Measurements from ENCODE around the gene LHFPL5. TPM values are rescaled to one million over a fixed set of nuclear protein-coding genes. Genes with fewer than 3 reads are reported as not detected.
A peak's percentile ranks its signal among the peaks of the same experiment; 100 is the strongest.

LHFPL5 gene
- total and polyA plus RNA-seq, 2 experiments from 2014 or later, result not detected

DNA sequence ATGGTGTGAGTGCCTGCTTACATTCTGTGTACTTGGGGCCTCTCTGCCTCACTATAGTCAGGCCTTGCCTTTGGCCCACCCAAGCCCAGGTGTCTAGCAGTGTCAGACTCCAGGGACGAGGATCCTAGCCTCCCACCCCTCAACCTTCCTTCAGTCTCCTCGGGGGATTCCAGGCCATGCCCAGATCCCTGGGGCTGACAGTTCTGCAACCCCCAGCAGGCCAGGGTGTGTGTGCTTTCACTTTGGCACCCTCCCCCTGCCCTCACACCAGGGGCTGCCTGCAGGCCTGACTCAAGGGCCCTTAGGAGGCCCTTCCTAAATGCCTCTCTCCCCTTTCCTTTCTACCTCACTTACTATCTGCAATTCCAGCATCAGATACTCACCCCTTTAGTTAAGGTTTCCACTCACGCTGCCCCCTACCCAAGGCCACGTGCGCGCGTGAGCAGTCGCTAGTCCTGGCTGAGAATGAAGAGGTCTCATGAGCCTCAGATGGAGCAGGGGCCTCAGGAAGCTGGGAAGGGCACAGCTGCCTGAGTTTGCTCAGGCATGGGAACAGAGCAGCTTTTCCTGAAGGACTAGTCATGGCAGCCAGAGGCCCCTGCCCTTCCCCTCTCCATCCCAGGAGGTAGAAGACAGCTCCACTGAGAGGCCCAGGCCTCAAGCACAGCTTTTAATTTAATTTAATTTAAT, 7.2 kb upstream of the LHFPL5 start:
- DNase-seq (ENCODE audit: low spot score), result peak; percentile 52

GRCh38 chr6:35798706-35799105, 6.4 kb upstream of the LHFPL5 start:
- Histone ChIP-seq H3K4me3 (no peak overlapping the region), H3K4me1 (ENCODE audit: insufficient read depth) (peaks cover 14% of the 10 kb centered on the region), H3K4me2 (0 out of 2 replicates have a peak overlapping the region, but pooled peaks have one; percentile 17), H3K27me3 (ENCODE audit: insufficient read depth) (no peaks in the 10 kb centered on the region), H2AFZ (peak overlapping the region; percentile 99), H3K79me2 (replicated peaks; ENCODE audit: insufficient read depth) (no peaks in the 10 kb centered on the region), H3K36me3 (ENCODE audit: insufficient read depth) (no peaks in the 10 kb centered on the region), H3K9me2 (ENCODE audit: insufficient read depth) (peaks cover 6% of the 10 kb centered on the region; the same call in 1 of the 2 replicates), H3F3A (replicated peaks; ENCODE audit: low read depth) (0 out of 2 replicates have a peak, but pooled peaks cover 6% of the 10 kb centered on the region), H3K27ac (ENCODE audit: low read depth) (no peak overlapping the region), H4K20me1 (replicated peaks; ENCODE audit: insufficient read depth) (no peaks in the 10 kb centered on the region)
- Mint-ChIP-seq H3K4me3 (no peak overlapping the region; the same call in 2 of the 3 replicates), H3K27me3 (ENCODE audit: insufficient read depth, low read depth, poor library complexity) (peaks cover 15% of the 10 kb centered on the region), H3K9me3 (no peaks in the 10 kb centered on the region), H3K27ac (no peak overlapping the region), H3K36me3 (ENCODE audit: low read depth) (no peaks in the 10 kb centered on the region), H3K4me1 (peaks cover 22% of the 10 kb centered on the region)
- ATAC-seq (peak; percentile 16; the same call in 2 of the 3 replicates), DNase-seq (ENCODE audit: low spot score) (peak; percentile 37)
- TF ChIP-seq EZH2 (IDR thresholded peaks at IDR 0.05; ENCODE audit: low read depth, unreplicated experiment) (no peak), POLR2AphosphoS5 (IDR thresholded peaks at IDR 0.05; ENCODE audit: low read depth) (no peak), NANOG (IDR thresholded peaks at IDR 0.05; ENCODE audit: borderline replicate concordance) (no peak), ZNF462 (CRISPR knock-in tag; IDR thresholded peaks at IDR 0.05) (no peak), ZNF114 (CRISPR knock-in tag; IDR thresholded peaks at IDR 0.05) (no peak), JUNB (IDR thresholded peaks at IDR 0.05; ENCODE audit: unreplicated experiment) (no peak)
- TF ChIP-seq, protein P1, sequence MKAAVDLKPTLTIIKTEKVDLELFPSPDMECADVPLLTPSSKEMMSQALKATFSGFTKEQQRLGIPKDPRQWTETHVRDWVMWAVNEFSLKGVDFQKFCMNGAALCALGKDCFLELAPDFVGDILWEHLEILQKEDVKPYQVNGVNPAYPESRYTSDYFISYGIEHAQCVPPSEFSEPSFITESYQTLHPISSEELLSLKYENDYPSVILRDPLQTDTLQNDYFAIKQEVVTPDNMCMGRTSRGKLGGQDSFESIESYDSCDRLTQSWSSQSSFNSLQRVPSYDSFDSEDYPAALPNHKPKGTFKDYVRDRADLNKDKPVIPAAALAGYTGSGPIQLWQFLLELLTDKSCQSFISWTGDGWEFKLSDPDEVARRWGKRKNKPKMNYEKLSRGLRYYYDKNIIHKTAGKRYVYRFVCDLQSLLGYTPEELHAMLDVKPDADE (IDR thresholded peaks at IDR 0.05), result no peak

More for the DNA sequence above, 7.2 kb upstream of the LHFPL5 start:
- H3K4me1 Mint-ChIP-seq, result peaks cover 22% of the 10 kb centered on the region
- no peaks in the 10 kb centered on the region for H3K36me3 ChIP-seq (ENCODE audit: insufficient read depth)
- H3K9me3 Mint-ChIP-seq, result no peaks in the 10 kb centered on the region
- H3K4me2 ChIP-seq, result no peak overlapping the region
- H3K27ac ChIP-seq (ENCODE audit: low read depth), result no peak overlapping the region
- peaks cover 7% of the 10 kb centered on the region; the same call in 1 of the 2 replicates for H3K9me2 ChIP-seq (ENCODE audit: insufficient read depth)
- ATAC-seq, result peak; percentile 77
- no peaks in the 10 kb centered on the region for H3K36me3 Mint-ChIP-seq (ENCODE audit: low read depth)
- no peak overlapping the region for H3K27ac Mint-ChIP-seq
- H3K79me2 ChIP-seq (replicated peaks; ENCODE audit: insufficient read depth), result no peaks in the 10 kb centered on the region
- H3K4me3 ChIP-seq, result no peak overlapping the region
- no peaks in the 10 kb centered on the region for H4K20me1 ChIP-seq (replicated peaks; ENCODE audit: insufficient read depth)
- peaks cover 15% of the 10 kb centered on the region for H3K27me3 Mint-ChIP-seq (ENCODE audit: insufficient read depth, low read depth, poor library complexity)
- TF ChIP-seq EZH2phosphoT487 (IDR thresholded peaks at IDR 0.05; ENCODE audit: unreplicated experiment), result no peak
- TF ChIP-seq EZH2 (IDR thresholded peaks at IDR 0.05; ENCODE audit: low read depth, unreplicated experiment), result no peak
- TF ChIP-seq ZNF114 (CRISPR knock-in tag; IDR thresholded peaks at IDR 0.05), result no peak
- TF ChIP-seq, protein P2, sequence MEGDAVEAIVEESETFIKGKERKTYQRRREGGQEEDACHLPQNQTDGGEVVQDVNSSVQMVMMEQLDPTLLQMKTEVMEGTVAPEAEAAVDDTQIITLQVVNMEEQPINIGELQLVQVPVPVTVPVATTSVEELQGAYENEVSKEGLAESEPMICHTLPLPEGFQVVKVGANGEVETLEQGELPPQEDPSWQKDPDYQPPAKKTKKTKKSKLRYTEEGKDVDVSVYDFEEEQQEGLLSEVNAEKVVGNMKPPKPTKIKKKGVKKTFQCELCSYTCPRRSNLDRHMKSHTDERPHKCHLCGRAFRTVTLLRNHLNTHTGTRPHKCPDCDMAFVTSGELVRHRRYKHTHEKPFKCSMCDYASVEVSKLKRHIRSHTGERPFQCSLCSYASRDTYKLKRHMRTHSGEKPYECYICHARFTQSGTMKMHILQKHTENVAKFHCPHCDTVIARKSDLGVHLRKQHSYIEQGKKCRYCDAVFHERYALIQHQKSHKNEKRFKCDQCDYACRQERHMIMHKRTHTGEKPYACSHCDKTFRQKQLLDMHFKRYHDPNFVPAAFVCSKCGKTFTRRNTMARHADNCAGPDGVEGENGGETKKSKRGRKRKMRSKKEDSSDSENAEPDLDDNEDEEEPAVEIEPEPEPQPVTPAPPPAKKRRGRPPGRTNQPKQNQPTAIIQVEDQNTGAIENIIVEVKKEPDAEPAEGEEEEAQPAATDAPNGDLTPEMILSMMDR (conservative IDR thresholded peaks at IDR 0.05; ENCODE audit: low read depth in 2 of 2), result peak in 1 of 2 experiments; percentile 27; a peak in 1 of 4 replicates
- H3K4me1 ChIP-seq (ENCODE audit: insufficient read depth), result peaks cover 14% of the 10 kb centered on the region
- no peak overlapping the region for H3K4me3 Mint-ChIP-seq
- H3K27me3 ChIP-seq (ENCODE audit: insufficient read depth), result no peaks in the 10 kb centered on the region
- H2AFZ ChIP-seq, result peak overlapping the region; percentile 99
- H3F3A ChIP-seq (replicated peaks; ENCODE audit: low read depth), result 0 out of 2 replicates have a peak, but pooled peaks cover 6% of the 10 kb centered on the region
